ENCODE data around the gene GPC5. TPM values are rescaled to one million over a fixed set of nuclear protein-coding genes. Genes with fewer than 3 reads are reported as not detected.

GPC5 gene
- total and polyA plus RNA-seq, 2 of the 8 experiments (the other 6 are each of a cell fraction or from before 2014, with no cell fraction given), result 0.20 to 0.39 TPM

- Histone ChIP-seq H3K23ac (ENCODE audit: insufficient read length) (no peak overlapping the region), H3K9ac (replicated peaks in 1 of 4; ENCODE audit: extremely low read depth in 1 of 4, low read depth in 3 of 4, low read length in 3 of 4) (no peak overlapping the region), H4K91ac (replicated peaks; ENCODE audit: insufficient read length, low read length) (no peak overlapping the region), H2AFZ (ENCODE audit: low read length) (no peak overlapping the region), H3K79me1 (ENCODE audit: low read depth, low read length) (no peaks in the 10 kb centered on the region), H3K79me2 (ENCODE audit: control insufficient read depth in 1 of 2, insufficient read depth in 2 of 2, low read length in 2 of 2) (no peaks in the 10 kb centered on the region), H3K4me1 (replicated peaks in 1 of 4; ENCODE audit: control insufficient read depth in 3 of 4, insufficient read depth in 4 of 4, low read length in 3 of 4) (no peaks in the 10 kb centered on the region), H3K9me3 (ENCODE audit: insufficient read depth in 2 of 2, low read depth in 1 of 2, low read length in 1 of 2) (no peaks in the 10 kb centered on the region), H2BK5ac (ENCODE audit: low read depth, low read length) (no peak overlapping the region), H4K20me1 (replicated peaks in 1 of 2; ENCODE audit: control insufficient read depth in 1 of 2, insufficient read depth in 2 of 2, low read length in 2 of 2) (peaks cover 0 to under 1% of the 10 kb centered on the region in 2 experiments), H2BK15ac (ENCODE audit: low read length) (no peak overlapping the region), H3K27ac (ENCODE audit: low read depth, low read length) (no peak overlapping the region), H3K36me3 (ENCODE audit: control insufficient read depth in 2 of 4, insufficient read depth in 4 of 4, low read length in 3 of 4) (no peaks in the 10 kb centered on the region), H2BK12ac (ENCODE audit: low read depth, low read length) (no peak overlapping the region), H3K23me2 (ENCODE audit: low read depth, low read length) (no peaks in the 10 kb centered on the region), H2AK5ac (ENCODE audit: low read depth, low read length) (no peak overlapping the region), H3K4me2 (ENCODE audit: insufficient read depth in 1 of 2, low read depth in 2 of 2, low read length in 2 of 2) (no peak overlapping the region), H3K4ac (replicated peaks; ENCODE audit: insufficient read length, low read depth, low read length) (no peak overlapping the region), H3K27me3 (replicated peaks in 1 of 4; ENCODE audit: control insufficient read depth in 3 of 4, extremely low read depth in 1 of 4, insufficient read depth in 3 of 4, low read length in 3 of 4) (no peaks in the 10 kb centered on the region), H3K56ac (replicated peaks; ENCODE audit: insufficient read length, low read depth, low read length) (no peak overlapping the region), H3K18ac (ENCODE audit: extremely low read depth, low read length) (no peak overlapping the region), H4K8ac (ENCODE audit: extremely low read depth, insufficient read depth, low read length) (no peak overlapping the region), H2BK20ac (ENCODE audit: low read length) (no peak overlapping the region), H2BK120ac (replicated peaks; ENCODE audit: low read depth, low read length) (no peak overlapping the region), H3K14ac (ENCODE audit: insufficient read length) (no peak overlapping the region), H3K4me3 (ENCODE audit: extremely low read depth in 1 of 4, insufficient read depth in 2 of 4, low read depth in 3 of 4, low read length in 4 of 4) (no peak overlapping the region), H4K5ac (ENCODE audit: insufficient read length, low read depth, low read length) (no peak overlapping the region)
- no peak for DNase-seq (ENCODE audit: low read depth in 1 of 2, low spot score in 2 of 2)
- POLR2A ChIA-PET (ENCODE audit: partially characterized antibody), result no interaction called here
- 99% methylated on average over 5 of the region's 5 CpGs; no CpG with 5 or more reads in 1 of the 2 experiments for WGBS, 2 experiments (ENCODE audit: extremely low coverage in 1 of 2, insufficient coverage in 1 of 2, insufficient read length in 1 of 2, insufficient replicate concordance in 2 of 2, low coverage in 1 of 2, low lambda C conversion rate in 2 of 2, missing lambda C conversion rate in 1 of 2)
- CTCF ChIA-PET (ENCODE audit: partially characterized antibody), result no interaction called here
- TF ChIP-seq HDAC6 (IDR thresholded peaks at IDR 0.05; ENCODE audit: low read depth, low read length), result no peak
- TF ChIP-seq TAF7 (optimal IDR thresholded peaks at IDR 0.05; ENCODE audit: borderline replicate concordance, low read depth, low read length), result no peak
- TF ChIP-seq CREB1 (IDR thresholded peaks at IDR 0.05), result no peak
- FAIRE-seq, result no peak
Observed at GRCh38 chr13:91565296-91565695, 166.9 kb downstream of the GPC5 start.

All from H1 (cell line).